ENCODE data around the gene SLC35E3. TPM values are rescaled to one million over a fixed set of nuclear protein-coding genes. Genes with fewer than 3 reads are reported as not detected.

Gene SLC35E3
- polyA plus RNA-seq, 1 of the 3 experiments (the other 2 are of a cell fraction) = 5.7 TPM

- peaks cover 2 to 16% of the 10 kb centered on the region in 2 experiments for H3K36me3 ChIP-seq (replicated peaks in 1 of 2; ENCODE audit: control insufficient read depth in 1 of 2, insufficient read depth in 2 of 2, low read length in 1 of 2)
- no peak overlapping the region for H3K4me2 ChIP-seq
- WGBS (ENCODE audit: low lambda C conversion rate) = 100% methylated on average over 2 of the region's 2 CpGs
- TF ChIP-seq TCF12 (IDR thresholded peaks at IDR 0.05) (no peak), USF2 (IDR thresholded peaks at IDR 0.05; ENCODE audit: borderline replicate concordance, low read depth, low read length) (no peak)
- no peaks in the 10 kb centered on the region for H3K27me3 ChIP-seq (ENCODE audit: insufficient read depth)
- H3K79me2 ChIP-seq (ENCODE audit: insufficient read depth) = no peaks in the 10 kb centered on the region
- ChIA-PET POLR2A (no interaction called here), CTCF (no interaction called here)
- no peaks in the 10 kb centered on the region for H4K20me1 ChIP-seq (ENCODE audit: insufficient read depth)
- H3K9me3 ChIP-seq = no peaks in the 10 kb centered on the region
- no peak overlapping the region for H2AFZ ChIP-seq (ENCODE audit: low read depth)
- no peak for DNase-seq
- H3K9me2 ChIP-seq = no peaks in the 10 kb centered on the region
- H3K9ac ChIP-seq = no peak overlapping the region
- H3F3A ChIP-seq (replicated peaks; ENCODE audit: insufficient read depth) = peaks cover 3% of the 10 kb centered on the region
- no peak overlapping the region for H3K27ac ChIP-seq (ENCODE audit: low read depth in 2 of 2, low read length in 1 of 2)
- H3K4me3 ChIP-seq (ENCODE audit: low read depth in 2 of 2, low read length in 1 of 2) = no peak overlapping the region
- no peaks in the 10 kb centered on the region; a peak in 1 of 4 replicates for H3K4me1 ChIP-seq (ENCODE audit: control insufficient read depth in 1 of 2, insufficient read depth in 2 of 2, low read depth in 1 of 2, low read length in 1 of 2)
Observed at GRCh38 chr12:68766646-68767045, 20.7 kb downstream of the SLC35E3 start.

GRCh38 chr12:68767191-68767590 lies 21.2 kb downstream of the SLC35E3 start:
- Histone ChIP-seq H2AFZ (ENCODE audit: low read depth) (no peak overlapping the region), H3K4me1 (ENCODE audit: control insufficient read depth in 1 of 2, insufficient read depth in 2 of 2, low read depth in 1 of 2, low read length in 1 of 2) (no peaks in the 10 kb centered on the region; a peak in 1 of 4 replicates), H3K9me2 (no peaks in the 10 kb centered on the region), H3K9ac (no peak overlapping the region), H3K4me2 (no peak overlapping the region), H3K4me3 (ENCODE audit: low read depth in 2 of 2, low read length in 1 of 2) (no peak overlapping the region), H3K27ac (ENCODE audit: low read depth in 2 of 2, low read length in 1 of 2) (no peak overlapping the region), H3K9me3 (no peaks in the 10 kb centered on the region), H3K79me2 (ENCODE audit: insufficient read depth) (no peaks in the 10 kb centered on the region), H3K27me3 (ENCODE audit: insufficient read depth) (no peaks in the 10 kb centered on the region), H4K20me1 (ENCODE audit: insufficient read depth) (no peaks in the 10 kb centered on the region), H3K36me3 (replicated peaks in 1 of 2; ENCODE audit: control insufficient read depth in 1 of 2, insufficient read depth in 2 of 2, low read length in 1 of 2) (peaks cover 2 to 16% of the 10 kb centered on the region in 2 experiments), H3F3A (replicated peaks; ENCODE audit: insufficient read depth) (peaks cover 3% of the 10 kb centered on the region)
- 94% methylated on average over 7 of the region's 7 CpGs for WGBS (ENCODE audit: low lambda C conversion rate)
- ChIA-PET POLR2A (no interaction called here), CTCF (no interaction called here)
- no peak for DNase-seq
- TF ChIP-seq NFIC (IDR thresholded peaks at IDR 0.05; ENCODE audit: borderline replicate concordance) (no peak), USF1 (IDR thresholded peaks at IDR 0.05; ENCODE audit: borderline replicate concordance, low read depth) (no peak), FOXM1 (IDR thresholded peaks at IDR 0.05; ENCODE audit: low read depth) (no peak), RXRA (IDR thresholded peaks at IDR 0.05; ENCODE audit: borderline replicate concordance, low read depth) (no peak), TEAD4 (IDR thresholded peaks at IDR 0.05; ENCODE audit: borderline replicate concordance, insufficient read depth) (no peak), CTCF (IDR thresholded peaks at IDR 0.05) (no peak), NRF1 (IDR thresholded peaks at IDR 0.05; ENCODE audit: low read depth, low read length) (no peak), RAD21 (IDR thresholded peaks at IDR 0.05; ENCODE audit: low read length) (no peak), REST (IDR thresholded peaks at IDR 0.05; ENCODE audit: low read depth, low read length) (no peak), ELF1 (IDR thresholded peaks at IDR 0.05) (no peak), FOXJ3 (CRISPR knock-in tag; IDR thresholded peaks at IDR 0.05) (no peak), MXI1 (IDR thresholded peaks at IDR 0.05; ENCODE audit: low read depth, low read length) (no peak), ZBTB33 (IDR thresholded peaks at IDR 0.05; ENCODE audit: borderline replicate concordance, low read depth) (no peak), MAX (IDR thresholded peaks at IDR 0.05; ENCODE audit: low read depth) (no peak), EZH2phosphoT487 (IDR thresholded peaks at IDR 0.05; ENCODE audit: borderline replicate concordance, low read depth) (no peak), JUND (IDR thresholded peaks at IDR 0.05) (no peak), GABPA (IDR thresholded peaks at IDR 0.05; ENCODE audit: low read depth) (no peak), POLR2AphosphoS5 (IDR thresholded peaks at IDR 0.05; ENCODE audit: low read depth, low read length) (no peak), GATA2 (CRISPR knock-in tag; IDR thresholded peaks at IDR 0.05) (no peak)
